Thyroid gland (tissue), 4 donors: ENCODE data around the gene CCDC201. TPM values are rescaled to one million over a fixed set of nuclear protein-coding genes. Genes with fewer than 3 reads are reported as not detected.

Source experiments
- DNase-seq, 2 donors: peaks; one replicate each; pipeline ENCODE4 v3.0.0-alpha.2; 2019
- H3K27ac ChIP-seq, 3 donors: fragments of 200-600 bp; sonication (generic); 1 replicate in 2 of 3; 2 replicates in 1 of 3; pipeline ENCODE4 v1.5.1; 2016 to 2019; ENCODE audit warnings: mild to moderate bottlenecking in 1 of 3, moderate library complexity in 1 of 3
- H3K27me3 ChIP-seq: fragments of 200-600 bp; sonication (generic); one replicate; pipeline ENCODE4 v1.5.1; 2019
- H3K36me3 ChIP-seq, 2 donors: fragments of 200-600 bp; sonication (generic); one replicate each; pipeline ENCODE4 v1.5.1; 2016 to 2019
- H3K4me1 ChIP-seq, 2 donors: fragments of 200-600 bp; sonication (generic); one replicate each; pipeline ENCODE4 v1.5.1; 2017 to 2019
- H3K4me3 ChIP-seq, 3 donors: fragments of 200-600 bp; sonication (generic); replicated peaks in 1 of 3; 1 replicate in 2 of 3; 2 replicates in 1 of 3; pipeline ENCODE4 v1.5.1; 2016; ENCODE audit warnings: mild to moderate bottlenecking in 1 of 3
- H3K9me3 ChIP-seq: fragments of 200-600 bp; sonication (generic); one replicate; pipeline ENCODE4 v1.5.1; 2017
- CTCF ChIP-seq, 6 experiments: fragments of 200-600 bp in 3 of 6; fragments of 450-650 bp in 3 of 6; sonication (generic) in 3 of 6; IDR thresholded peaks; one replicate each; pipeline ENCODE4 v1.5.1; 2016 to 2019; ENCODE audit warnings: antibody characterized with exemption in 6 of 6, mild to moderate bottlenecking in 2 of 6, inconsistent platforms in 1 of 6, moderate library complexity in 1 of 6
- POLR2A ChIP-seq, 2 donors: fragments of 450-650 bp; IDR thresholded peaks; one replicate each; pipeline ENCODE4 v1.6.1; 2017; ENCODE audit warnings: antibody characterized with exemption in 2 of 2, mild to moderate bottlenecking in 2 of 2, moderate library complexity in 1 of 2
- WGBS, 2 donors: methylation state at CpG; one replicate each; pipeline ENCODE4 v1.1.5; 2017; 5-methylcytosine and 5-hydroxymethylcytosine counted together
- intact Hi-C: fragments of 100-400 bp; cut with DNase I; formaldehyde crosslinking; loops from one replicate; pipeline ENCODE4 v1.15.1; 2023
- total RNA-seq, 4 donors: library from RNA; depleted of rRNA; stranded (reverse); fragments of >200 nt; gene quantifications; one replicate each; pipeline ENCODE4 v1.2.3, GENCODE V29; 2016

Gene CCDC201
- total RNA-seq, 4 donors from 2014 or later = not detected

GRCh38 chr7:45882465-45882810 lies 9.6 kb upstream of the CCDC201 start:
- WGBS, 2 donors = 71 to 75% methylated on average over 5 of the region's 5 CpGs
- DNase-seq = no peak

GRCh38 chr7:45881759-45882464 lies 9.0 kb upstream of the CCDC201 start:
- Histone ChIP-seq H3K36me3 (no peaks in the 10 kb centered on the region), H3K9me3 (no peaks in the 10 kb centered on the region), H3K4me1 (no peaks in the 10 kb centered on the region), H3K27ac (no peak overlapping the region), H3K4me3 (no peak overlapping the region), H3K27me3 (no peaks in the 10 kb centered on the region)
- intact Hi-C loops = no loop called here
- TF ChIP-seq CTCF (IDR thresholded peaks at IDR 0.05) (no peak), POLR2A (IDR thresholded peaks at IDR 0.05) (no peak)
- 77 to 78% methylated on average over 12 of the region's 12 CpGs for WGBS, 2 donors
- DNase-seq = no peak

More at GRCh38 chr7:45882465-45882810, 9.6 kb upstream of the CCDC201 start:
- no peak overlapping the region for H3K4me3 ChIP-seq
- no peak overlapping the region for H3K27ac ChIP-seq
- no peaks in the 10 kb centered on the region for H3K27me3 ChIP-seq
- no peaks in the 10 kb centered on the region for H3K9me3 ChIP-seq
- intact Hi-C loops = no loop called here
- H3K4me1 ChIP-seq = no peaks in the 10 kb centered on the region
- no peaks in the 10 kb centered on the region for H3K36me3 ChIP-seq
- TF ChIP-seq CTCF (IDR thresholded peaks at IDR 0.05) (no peak), POLR2A (IDR thresholded peaks at IDR 0.05) (no peak)

GRCh38 chr7:45881280-45881758 lies 8.4 kb upstream of the CCDC201 start:
- no peaks in the 10 kb centered on the region for H3K36me3 ChIP-seq
- no peak for TF ChIP-seq POLR2A (IDR thresholded peaks at IDR 0.05)
- TF ChIP-seq CTCF (IDR thresholded peaks at IDR 0.05) = no peak
- intact Hi-C loops = no loop called here
- no peaks in the 10 kb centered on the region for H3K9me3 ChIP-seq
- H3K4me1 ChIP-seq = no peaks in the 10 kb centered on the region
- no peak overlapping the region for H3K27ac ChIP-seq
- WGBS, 2 donors = 89 to 92% methylated on average over 9 of the region's 9 CpGs
- no peak for DNase-seq
- no peaks in the 10 kb centered on the region for H3K27me3 ChIP-seq
- no peak overlapping the region for H3K4me3 ChIP-seq

- TF ChIP-seq POLR2A (IDR thresholded peaks at IDR 0.05) (no peak), CTCF (IDR thresholded peaks at IDR 0.05) (no peak)
- H3K27ac ChIP-seq = no peak overlapping the region
- no peak for DNase-seq
- H3K27me3 ChIP-seq = no peaks in the 10 kb centered on the region
- H3K4me1 ChIP-seq = no peaks in the 10 kb centered on the region
- no peak overlapping the region for H3K4me3 ChIP-seq
- H3K36me3 ChIP-seq = no peaks in the 10 kb centered on the region
- WGBS, 2 donors = 90 to 97% methylated on average over 4 to 6 of the region's 7 CpGs
- intact Hi-C loops = no loop called here
- no peaks in the 10 kb centered on the region for H3K9me3 ChIP-seq
Observed at GRCh38 chr7:45880433-45880860, 7.6 kb upstream of the CCDC201 start.

GRCh38 chr7:45878457-45879144 lies 5.7 kb upstream of the CCDC201 start:
- H3K4me3 ChIP-seq = no peak overlapping the region
- no peak overlapping the region for H3K27ac ChIP-seq
- no peaks in the 10 kb centered on the region for H3K4me1 ChIP-seq
- H3K36me3 ChIP-seq = no peaks in the 10 kb centered on the region
- TF ChIP-seq POLR2A (IDR thresholded peaks at IDR 0.05) = no peak
- no peak for TF ChIP-seq CTCF (IDR thresholded peaks at IDR 0.05)
- intact Hi-C loops = no loop called here
- H3K9me3 ChIP-seq = no peaks in the 10 kb centered on the region
- 40 to 65% methylated on average over 3 of the region's 3 CpGs for WGBS, 2 donors
- no peaks in the 10 kb centered on the region for H3K27me3 ChIP-seq
- no peak for DNase-seq
